Nucleus accumbens (tissue), 56 donors: ENCODE data around the gene C1orf146.
A peak's percentile ranks its signal among the peaks of the same experiment; 100 is the strongest.
"Not testable (repeated sequence)": the region's sequence is repeated elsewhere in the genome, so short reads cannot be mapped to it uniquely, and the experiment has no call there.

Source experiments
- DNase-seq, 56 donors: peaks; one replicate each; lab custom pipeline; 2025; lab: John Stamatoyannopoulos, UW

C1orf146 gene

GRCh38 chr1:92262516-92262915, 44.8 kb downstream of the C1orf146 start:
- no peak for DNase-seq

GRCh38 chr1:92273039-92273438, 55.3 kb downstream of the C1orf146 start:
- DNase-seq, result no peak

DNA sequence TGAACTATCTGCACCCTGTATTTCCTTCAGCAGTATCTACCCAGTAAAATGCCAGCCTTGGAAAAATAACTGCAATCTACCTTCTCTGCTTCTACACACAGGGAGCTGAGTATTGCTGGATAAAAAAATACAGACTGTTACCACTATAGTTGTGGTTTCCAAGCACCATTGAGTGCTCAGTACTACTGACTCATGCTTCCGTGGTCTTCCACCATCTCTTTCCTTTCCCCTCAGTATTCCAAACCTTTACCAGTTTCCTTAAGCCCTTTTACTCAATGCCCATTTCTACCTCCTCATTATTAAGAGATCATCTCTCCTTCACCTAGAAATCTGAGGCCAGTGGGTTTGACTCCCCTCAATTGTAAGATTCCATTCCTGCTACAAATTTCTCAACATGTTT, 57.2 kb downstream of the C1orf146 start:
- DNase-seq, result no peak

DNA sequence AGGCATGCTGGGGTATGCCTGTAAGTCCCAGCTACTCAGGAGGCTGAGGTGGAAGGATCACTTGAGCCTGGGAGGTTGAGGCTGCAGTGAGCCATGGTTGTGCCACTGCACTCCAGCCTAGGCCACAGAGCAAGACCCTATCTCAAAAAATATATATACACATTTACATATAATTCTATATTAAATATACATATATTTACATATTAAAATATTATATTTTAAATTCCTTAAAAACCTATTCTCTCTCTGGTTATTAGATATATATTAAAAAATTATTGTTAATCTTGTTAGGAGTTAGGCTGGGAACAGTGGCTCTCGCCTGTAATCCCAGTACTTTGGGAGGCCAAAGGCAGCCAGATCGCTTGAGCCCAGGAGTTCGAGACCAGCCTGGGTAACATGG, 58.4 kb downstream of the C1orf146 start:
- DNase-seq, result no peak

GRCh38 chr1:92277105-92277723, 59.5 kb downstream of the C1orf146 start:
- DNase-seq, result no peak

DNA sequence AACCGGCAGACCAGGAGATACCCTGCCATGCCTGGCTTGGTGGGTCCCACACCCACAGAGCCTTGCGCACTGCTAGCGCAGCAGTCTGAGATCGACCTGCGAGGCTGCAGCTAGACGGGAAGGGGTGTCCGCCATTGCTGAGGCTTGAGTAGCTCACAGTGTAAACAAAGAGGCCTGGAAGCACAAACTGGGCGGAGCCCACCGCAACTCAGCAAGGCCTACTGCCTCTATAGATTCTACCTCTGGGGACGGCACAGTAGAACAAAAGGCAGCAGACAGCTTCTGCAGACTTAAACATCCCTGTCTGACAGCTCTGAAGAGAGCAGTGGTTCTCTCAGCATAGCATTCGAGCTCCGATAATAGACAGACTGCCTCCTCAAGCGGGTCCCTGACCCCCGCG, 62.1 kb downstream of the C1orf146 start:
- DNase-seq, result not testable (repeated sequence)

DNA sequence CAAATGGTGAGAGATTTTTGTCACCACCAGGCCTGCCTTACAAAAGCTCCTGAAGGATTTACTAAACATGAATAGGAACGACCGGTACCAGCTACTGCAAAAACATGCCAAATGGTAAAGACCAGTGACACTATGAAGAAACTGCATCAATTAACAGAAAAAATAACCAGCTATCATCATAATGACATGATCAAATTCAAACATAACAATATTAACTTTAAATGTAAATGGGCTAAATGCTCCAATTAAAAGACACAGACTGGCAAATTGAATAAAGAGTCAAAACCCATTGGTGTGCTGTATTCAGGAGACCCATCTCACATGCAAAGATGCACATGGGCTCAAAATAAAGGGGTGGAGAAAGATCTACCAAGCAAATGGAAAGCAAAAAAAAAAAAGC, 63.7 kb downstream of the C1orf146 start:
- DNase-seq, result not testable (repeated sequence)

- DNase-seq, result peak in 10 of 56 donors; percentile 0 to 15 (median 2)
Observed at GRCh38 chr1:92291372-92291999, 73.8 kb downstream of the C1orf146 start.
